Smooth muscle cell of the coronary artery (primary cell): Measurements from ENCODE around the gene SLITRK1. TPM values are rescaled to one million over a fixed set of nuclear protein-coding genes. Genes with fewer than 3 reads are reported as not detected.

Experiments used
- total RNA-seq: library from RNA; depleted of rRNA; stranded (reverse); fragments of >200 nt; gene quantifications from 2 replicates; pipeline ENCODE4 v1.2.3, GENCODE V29; 2014; ENCODE audit warnings: low replicate concordance

SLITRK1 gene, protein sequence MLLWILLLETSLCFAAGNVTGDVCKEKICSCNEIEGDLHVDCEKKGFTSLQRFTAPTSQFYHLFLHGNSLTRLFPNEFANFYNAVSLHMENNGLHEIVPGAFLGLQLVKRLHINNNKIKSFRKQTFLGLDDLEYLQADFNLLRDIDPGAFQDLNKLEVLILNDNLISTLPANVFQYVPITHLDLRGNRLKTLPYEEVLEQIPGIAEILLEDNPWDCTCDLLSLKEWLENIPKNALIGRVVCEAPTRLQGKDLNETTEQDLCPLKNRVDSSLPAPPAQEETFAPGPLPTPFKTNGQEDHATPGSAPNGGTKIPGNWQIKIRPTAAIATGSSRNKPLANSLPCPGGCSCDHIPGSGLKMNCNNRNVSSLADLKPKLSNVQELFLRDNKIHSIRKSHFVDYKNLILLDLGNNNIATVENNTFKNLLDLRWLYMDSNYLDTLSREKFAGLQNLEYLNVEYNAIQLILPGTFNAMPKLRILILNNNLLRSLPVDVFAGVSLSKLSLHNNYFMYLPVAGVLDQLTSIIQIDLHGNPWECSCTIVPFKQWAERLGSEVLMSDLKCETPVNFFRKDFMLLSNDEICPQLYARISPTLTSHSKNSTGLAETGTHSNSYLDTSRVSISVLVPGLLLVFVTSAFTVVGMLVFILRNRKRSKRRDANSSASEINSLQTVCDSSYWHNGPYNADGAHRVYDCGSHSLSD
- not detected in 2 replicates for total RNA-seq

GRCh38 chr13:83881917-83882605 is at the start of gene SLITRK1:
TSS of gene SLITRK1 (minus strand) at chr13:83882474. CDS start at chr13:83881507, 967 bp downstream.

